ENCODE measurements around the gene DDX41. TPM values are rescaled to one million over a fixed set of nuclear protein-coding genes. Genes with fewer than 3 reads are reported as not detected.

DDX41 gene
- polyA plus RNA-seq, 3 donors = 44.9 to 178 (median 70.3) TPM

DNA sequence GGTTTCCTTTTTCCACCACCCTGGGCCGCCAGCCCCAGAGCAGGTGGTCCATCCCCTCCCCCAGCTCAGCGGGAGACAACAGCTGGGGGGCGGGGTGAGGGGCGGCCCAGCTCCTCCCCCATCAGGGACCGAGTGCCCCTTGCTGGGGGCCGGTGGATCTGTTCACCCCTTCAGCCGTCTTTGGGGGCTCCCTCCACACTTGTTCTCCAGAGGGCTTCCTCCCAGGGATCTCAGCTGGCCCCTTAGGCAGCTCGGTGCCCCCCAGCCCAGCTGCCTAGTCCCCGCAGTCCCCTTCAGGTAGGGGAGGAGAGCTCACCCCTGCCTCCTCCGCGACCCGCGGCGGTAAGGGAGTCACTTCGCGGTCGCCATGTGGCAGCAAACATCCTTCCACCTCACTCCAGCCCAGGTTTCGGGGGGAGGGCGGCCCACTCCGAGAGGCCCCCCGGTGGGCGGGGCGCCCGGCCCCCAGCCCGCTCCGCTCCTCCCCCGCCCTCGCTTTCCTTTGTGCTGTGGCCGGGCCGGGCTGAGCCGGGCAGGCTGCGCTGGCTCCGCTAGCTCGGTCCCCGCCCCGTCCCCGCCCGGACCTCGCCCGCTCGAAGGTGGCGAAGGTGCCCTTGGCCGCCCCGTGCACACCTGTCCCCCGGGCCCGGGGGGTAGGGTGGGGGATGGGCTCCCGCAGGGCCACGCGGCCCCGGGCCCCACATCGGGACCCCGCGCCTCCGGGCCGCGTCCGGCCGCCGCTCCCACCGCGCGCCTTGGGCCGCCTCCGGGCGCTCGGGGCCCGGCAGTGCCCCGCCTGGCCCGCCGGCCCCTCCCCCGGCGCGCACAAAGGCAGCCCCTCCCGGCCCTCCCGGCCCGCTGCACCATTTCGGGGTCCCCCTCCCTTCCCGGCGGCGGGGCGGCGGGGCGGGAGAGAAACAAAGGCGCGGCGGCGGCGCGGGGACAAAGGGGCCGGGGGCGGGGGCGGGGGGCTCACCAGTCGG is 44.0 kb downstream of the DDX41 start:
- peaks cover 25 to 48% of the 10 kb centered on the region in 2 donors for H3K4me1 ChIP-seq (ENCODE audit: control insufficient read depth in 1 of 2, insufficient read depth in 2 of 2, low read length in 2 of 2)
- H3K9me3 ChIP-seq (replicated peaks in 1 of 2; ENCODE audit: control insufficient read depth in 1 of 2, insufficient read depth in 1 of 2, low read length in 2 of 2) = peaks cover 0 to 11% of the 10 kb centered on the region in 2 donors
- Mint-ChIP-seq H3K27ac (no peak overlapping the region), H3K9me3 (peaks cover 0 to 14% (median 4%) of the 10 kb centered on the region in 7 donors), H3K4me1 (peaks cover 49% of the 10 kb centered on the region), H3K36me3 (peaks cover 8 to 12% of the 10 kb centered on the region in 2 donors), H3K4me3 (peak overlapping the region; percentile 64 to 76), H3K27me3 (ENCODE audit: low read depth in 3 of 3) (peaks cover 66 to 77% (median 73%) of the 10 kb centered on the region in 3 donors)
- H2AFZ ChIP-seq (ENCODE audit: insufficient read depth, low read depth, low read length, poor library complexity, severe bottlenecking) = peak overlapping the region; percentile 13
- H3K27me3 ChIP-seq (ENCODE audit: control insufficient read depth in 2 of 2, insufficient read depth in 2 of 2, low read length in 2 of 2) = peaks cover 18 to 55% of the 10 kb centered on the region in 2 donors
- under 1% methylated on average over 74 of the region's 93 CpGs for WGBS (ENCODE audit: insufficient coverage)
- H3K4me3 ChIP-seq (replicated peaks in 1 of 3; ENCODE audit: low read depth in 2 of 3, low read length in 3 of 3) = no peak overlapping the region
- peaks cover 24% of the 10 kb centered on the region for H4K20me1 ChIP-seq (ENCODE audit: insufficient read depth, low read length)
- H3K27ac ChIP-seq (ENCODE audit: low read depth in 1 of 2, low read length in 2 of 2) = no peak overlapping the region
- H3K9ac ChIP-seq (ENCODE audit: insufficient read depth, low read length, poor library complexity, severe bottlenecking) = no peak overlapping the region
- H3K36me3 ChIP-seq (replicated peaks in 1 of 2; ENCODE audit: control insufficient read depth in 1 of 2, insufficient read depth in 2 of 2, low read length in 2 of 2) = no peaks in the 10 kb centered on the region
- no peak for DNase-seq
- TF ChIP-seq, protein P1, sequence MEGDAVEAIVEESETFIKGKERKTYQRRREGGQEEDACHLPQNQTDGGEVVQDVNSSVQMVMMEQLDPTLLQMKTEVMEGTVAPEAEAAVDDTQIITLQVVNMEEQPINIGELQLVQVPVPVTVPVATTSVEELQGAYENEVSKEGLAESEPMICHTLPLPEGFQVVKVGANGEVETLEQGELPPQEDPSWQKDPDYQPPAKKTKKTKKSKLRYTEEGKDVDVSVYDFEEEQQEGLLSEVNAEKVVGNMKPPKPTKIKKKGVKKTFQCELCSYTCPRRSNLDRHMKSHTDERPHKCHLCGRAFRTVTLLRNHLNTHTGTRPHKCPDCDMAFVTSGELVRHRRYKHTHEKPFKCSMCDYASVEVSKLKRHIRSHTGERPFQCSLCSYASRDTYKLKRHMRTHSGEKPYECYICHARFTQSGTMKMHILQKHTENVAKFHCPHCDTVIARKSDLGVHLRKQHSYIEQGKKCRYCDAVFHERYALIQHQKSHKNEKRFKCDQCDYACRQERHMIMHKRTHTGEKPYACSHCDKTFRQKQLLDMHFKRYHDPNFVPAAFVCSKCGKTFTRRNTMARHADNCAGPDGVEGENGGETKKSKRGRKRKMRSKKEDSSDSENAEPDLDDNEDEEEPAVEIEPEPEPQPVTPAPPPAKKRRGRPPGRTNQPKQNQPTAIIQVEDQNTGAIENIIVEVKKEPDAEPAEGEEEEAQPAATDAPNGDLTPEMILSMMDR (IDR thresholded peaks at IDR 0.05) = no peak
- peak overlapping the region; percentile 51 for H3K4me2 ChIP-seq (replicated peaks; ENCODE audit: extremely low read depth, low read length, poor library complexity, severe bottlenecking)
- intact Hi-C loops (cut with micrococcal nuclease) = no loop called here
- no peaks in the 10 kb centered on the region for H3K79me2 ChIP-seq (ENCODE audit: insufficient read depth, low read length)

DNA sequence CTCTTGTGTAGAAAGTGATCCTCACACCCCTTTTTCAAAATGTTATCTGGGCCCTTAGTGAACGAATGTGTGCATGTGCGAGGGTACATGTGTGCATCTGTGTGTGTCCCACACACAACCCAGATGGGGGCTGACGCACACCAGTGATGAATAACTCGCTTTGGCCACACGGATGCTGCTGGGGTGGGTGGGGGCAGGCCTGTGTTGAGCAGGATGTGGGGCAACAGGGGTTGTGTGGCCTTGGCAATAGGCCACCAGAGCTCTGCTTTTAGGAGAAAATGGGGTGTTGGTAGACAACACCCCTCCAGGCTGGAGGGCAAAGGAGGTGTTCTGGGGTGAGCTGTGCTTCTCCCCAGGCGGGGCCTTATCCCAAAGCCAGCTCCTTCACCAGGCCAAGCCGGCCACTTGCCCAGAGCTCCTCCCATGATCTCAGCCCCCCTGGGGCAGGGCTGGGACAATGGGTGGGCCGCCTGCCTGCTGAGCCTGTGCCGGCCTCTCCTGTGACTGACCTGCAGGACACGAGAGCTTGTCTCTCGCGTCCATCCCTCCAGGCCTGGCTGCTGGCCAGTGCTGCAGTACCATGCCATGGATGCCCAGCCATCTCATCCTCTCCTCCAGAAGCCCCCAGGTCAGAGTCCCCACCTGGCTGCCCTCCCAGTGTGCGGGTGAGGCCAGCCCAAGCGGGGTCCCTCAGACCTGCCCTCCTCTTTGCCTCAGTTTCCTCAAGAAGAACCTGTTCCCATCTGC is 45.0 kb downstream of the DDX41 start:
- Mint-ChIP-seq H3K27me3 (ENCODE audit: low read depth in 3 of 3) (peaks cover 66 to 78% (median 73%) of the 10 kb centered on the region in 3 donors), H3K9me3 (peaks cover 0 to 14% (median 4%) of the 10 kb centered on the region in 7 donors), H3K4me3 (peak overlapping the region; percentile 41 to 76), H3K36me3 (peaks cover 7 to 12% of the 10 kb centered on the region in 2 donors), H3K27ac (no peak overlapping the region), H3K4me1 (peaks cover 46% of the 10 kb centered on the region)
- Histone ChIP-seq H3K4me2 (replicated peaks; ENCODE audit: extremely low read depth, low read length, poor library complexity, severe bottlenecking) (no peak overlapping the region), H3K4me1 (ENCODE audit: control insufficient read depth in 1 of 2, insufficient read depth in 2 of 2, low read length in 2 of 2) (peaks cover 21 to 44% of the 10 kb centered on the region in 2 donors), H4K20me1 (ENCODE audit: insufficient read depth, low read length) (peaks cover 24% of the 10 kb centered on the region), H2AFZ (ENCODE audit: insufficient read depth, low read depth, low read length, poor library complexity, severe bottlenecking) (no peak overlapping the region), H3K9ac (ENCODE audit: insufficient read depth, low read length, poor library complexity, severe bottlenecking) (no peak overlapping the region), H3K36me3 (replicated peaks in 1 of 2; ENCODE audit: control insufficient read depth in 1 of 2, insufficient read depth in 2 of 2, low read length in 2 of 2) (no peaks in the 10 kb centered on the region), H3K79me2 (ENCODE audit: insufficient read depth, low read length) (no peaks in the 10 kb centered on the region), H3K27ac (ENCODE audit: low read depth in 1 of 2, low read length in 2 of 2) (no peak overlapping the region), H3K27me3 (ENCODE audit: control insufficient read depth in 2 of 2, insufficient read depth in 2 of 2, low read length in 2 of 2) (peaks cover 18 to 55% of the 10 kb centered on the region in 2 donors), H3K4me3 (replicated peaks in 1 of 3; ENCODE audit: low read depth in 2 of 3, low read length in 3 of 3) (no peak overlapping the region), H3K9me3 (replicated peaks in 1 of 2; ENCODE audit: control insufficient read depth in 1 of 2, insufficient read depth in 1 of 2, low read length in 2 of 2) (peaks cover 0 to 11% of the 10 kb centered on the region in 2 donors)
- intact Hi-C loops (cut with micrococcal nuclease) = no loop called here
- TF ChIP-seq, protein P1 (IDR thresholded peaks at IDR 0.05) = no peak
- WGBS (ENCODE audit: insufficient coverage) = 76% methylated on average over 12 of the region's 14 CpGs
- DNase-seq = peak in 2 of 3 donors; percentile 53 to 66

Measured in CD14-positive monocyte (primary cell).